Heart left ventricle (tissue), 16 donors: ENCODE measurements around the gene EFCC1. TPM values are rescaled to one million over a fixed set of nuclear protein-coding genes. Genes with fewer than 3 reads are reported as not detected.
"Not testable (repeated sequence)": the region's sequence is repeated elsewhere in the genome, so short reads cannot be mapped to it uniquely, and the experiment has no call there.

ENCODE experiments used
- ATAC-seq, 4 donors: fragments of 200-7000 bp; cut with Tn5 transposase; one replicate each; pipeline ENCODE4 v1.9.1; 2020 to 2022; ENCODE audit warnings: moderate library complexity in 4 of 4, mild to moderate bottlenecking in 3 of 4, moderate number of reproducible peaks in 1 of 4
- DNase-seq, 5 donors: peaks; one replicate each; pipeline ENCODE4 v3.0.0-alpha.2; 2020
- H3K27ac ChIP-seq, 12 donors: fragments of 200-600 bp; sonication (generic) in 4 of 12; one replicate each; pipeline versions ENCODE4 v1.5.0 to v1.8.0; 2016 to 2022; ENCODE audit warnings: mild to moderate bottlenecking in 2 of 12
- H3K27me3 ChIP-seq, 9 donors: fragments of 200-600 bp; sonication (generic) in 2 of 9; one replicate each; pipeline versions ENCODE4 v1.5.1 to v1.8.0; 2016 to 2022; ENCODE audit warnings: mild to moderate bottlenecking in 3 of 9
- H3K36me3 ChIP-seq, 9 donors: fragments of 200-600 bp; sonication (generic) in 2 of 9; one replicate each; pipeline versions ENCODE4 v1.5.0 to v1.8.0; 2018 to 2022; ENCODE audit warnings: mild to moderate bottlenecking in 2 of 9
- H3K4me1 ChIP-seq, 12 donors: fragments of 200-600 bp; sonication (generic) in 4 of 12; one replicate each; pipeline versions ENCODE4 v1.5.0 to v1.8.0; 2016 to 2022; ENCODE audit warnings: mild to moderate bottlenecking in 3 of 12
- H3K4me3 ChIP-seq, 12 donors: fragments of 200-600 bp; sonication (generic) in 4 of 12; one replicate each; pipeline versions ENCODE4 v1.5.0 to v1.8.0; 2017 to 2022; ENCODE audit warnings: mild to moderate bottlenecking in 9 of 12, moderate library complexity in 4 of 12
- H3K9me3 ChIP-seq, 12 donors: fragments of 200-600 bp; sonication (generic) in 4 of 12; one replicate each; pipeline versions ENCODE4 v1.5.0 to v1.8.0; 2016 to 2022; ENCODE audit warnings: mild to moderate bottlenecking in 1 of 12
- CTCF ChIP-seq, 12 donors: fragments of 200-600 bp; sonication (generic) in 4 of 12; IDR thresholded peaks; one replicate each; pipeline versions ENCODE4 v1.5.0 to v1.8.0; 2018 to 2022; ENCODE audit warnings: antibody characterized with exemption in 12 of 12, mild to moderate bottlenecking in 5 of 12
- POLR2A ChIP-seq, 2 donors: fragments of 450-650 bp; IDR thresholded peaks; one replicate each; pipeline ENCODE4 v1.6.1; 2017; ENCODE audit warnings: antibody characterized with exemption in 2 of 2, mild to moderate bottlenecking in 2 of 2, moderate library complexity in 2 of 2
- WGBS, 4 donors: extraction: QIAGEN DNeasy Blood & Tissue Kit in 2 of 4; methylation state at CpG; one replicate each; pipeline versions ENCODE4 v1.1.5 to v1.1.7; 2013 to 2018; 5-methylcytosine and 5-hydroxymethylcytosine counted together
- intact Hi-C, 10 donors: fragments of 100-400 bp; cut with DNase I; formaldehyde crosslinking; loops; one replicate each; pipeline versions ENCODE4 v1.11.1 to v1.14.2; 2022
- polyA plus RNA-seq, 2 donors: library from polyadenylated mRNA; stranded (reverse); fragments of 200-250 nt; gene quantifications; one replicate each; pipeline ENCODE4 v1.2.3, GENCODE V29; 2013
- total RNA-seq, 9 donors: library from RNA; depleted of rRNA in 2 of 9; stranded (reverse); fragments of >200 nt in 2 of 9; fragmentation: NEBNext Ultra II Directional in 3 of 9; extraction: Animal tissue kit (Norgen Biotek cat#: 25700) in 3 of 9; gene quantifications; one replicate each; pipeline versions ENCODE4 v1.1.0 to v1.2.4, GENCODE V29; 2016 to 2023
- donor health status: ischemic (EF 13 %, LVEDD 7.1; RV severe dilation, severe dysfunction).
- donor health status: healthy with polysubstance abuse.
- donor health status: DM: no; HTN: yes; CAD: no.
- donor health status: DM: no; HTN: no; CAD: no.
- donor health status: ischemic (EF 25% LVEDD 6.9; RV normal size, moderate dysfunction).
- donor health status: ischemic (EF 25% LVEDD 5.7; RV mildly dilated, moderate dysfunction).
- donor health status: healthy.
- donor health status: DM: yes; HTN: yes; CAD: no.
- donor health status: ischemic (EF 35%, LVEDD 5.7; RV mildly dilated, moderate dysfunction).
- donor health status: nonischemic (EF 11% LVEDD 7.7; RV severe dilation, severe dysfunction).
- donor health status: DM: yes; HTN: yes; CAD: no.
- donor health status: PGD.
- donor health status: ischemic (EF 29% LVEDD 5.4; RV normal size, mild dysfunction).
- donor health status: nonischemic (EF 23%, LVEDD 6.1; RV moderate dilation, normal function).

The EFCC1 gene
- total and polyA plus RNA-seq, 11 donors, result 0.60 to 2.5 (median 1.5) TPM

GRCh38 chr3:129068291-129068886 lies 67.3 kb downstream of the EFCC1 start:
- Histone ChIP-seq H3K9me3 (peaks cover 0 to 4% (median 0%) of the 10 kb centered on the region in 12 donors), H3K4me3 (peak overlapping the region in 11 of 12 donors; percentile 18 to 58 (median 45)), H3K36me3 (no peaks in the 10 kb centered on the region), H3K27me3 (no peaks in the 10 kb centered on the region), H3K4me1 (peaks cover 0 to 9% (median 3%) of the 10 kb centered on the region in 12 donors), H3K27ac (peak overlapping the region in 2 of 12 donors; percentile 4 to 47)
- peak in 3 of 5 donors; percentile 27 to 69 (median 32) for DNase-seq
- intact Hi-C loops, result no loop called here
- WGBS, 4 donors, result 3 to 20% (median 11%) methylated on average over 9 to 44 of the region's 44 CpGs
- TF ChIP-seq POLR2A (IDR thresholded peaks at IDR 0.05) (peak in 1 of 2 donors; percentile 14), CTCF (IDR thresholded peaks at IDR 0.05) (no peak)
- peak in 3 of 4 donors; percentile 36 to 57 (median 48) for ATAC-seq

GRCh38 chr3:129069313-129070085 lies 68.4 kb downstream of the EFCC1 start:
- H3K27ac ChIP-seq, H3K36me3 ChIP-seq, ATAC-seq, DNase-seq, intact Hi-C loops, H3K27me3 ChIP-seq, H3K9me3 ChIP-seq, H3K4me3 ChIP-seq, H3K4me1 ChIP-seq: not testable (repeated sequence)
- 73 to 84% (median 77%) methylated on average over 13 of the region's 13 CpGs for WGBS, 4 donors

GRCh38 chr3:129070086-129070885 lies 69.2 kb downstream of the EFCC1 start:
- WGBS, 4 donors, result 80 to 90% (median 84%) methylated on average over 8 of the region's 8 CpGs

GRCh38 chr3:129077222-129077621 lies 76.1 kb downstream of the EFCC1 start:
- H3K36me3 ChIP-seq, result no peaks in the 10 kb centered on the region
- intact Hi-C loops, result no loop called here
- WGBS, 4 donors, result 74 to 85% (median 81%) methylated on average over 7 of the region's 7 CpGs
- no peak overlapping the region for H3K4me3 ChIP-seq
- no peak for DNase-seq
- H3K27me3 ChIP-seq, result no peaks in the 10 kb centered on the region
- no peaks in the 10 kb centered on the region for H3K9me3 ChIP-seq
- no peak for ATAC-seq
- H3K4me1 ChIP-seq, result no peaks in the 10 kb centered on the region
- TF ChIP-seq POLR2A (IDR thresholded peaks at IDR 0.05) (no peak), CTCF (IDR thresholded peaks at IDR 0.05) (no peak)
- no peak overlapping the region for H3K27ac ChIP-seq

More at GRCh38 chr3:129070086-129070885, 69.2 kb downstream of the EFCC1 start:
- no peak for DNase-seq
- Histone ChIP-seq H3K36me3 (no peaks in the 10 kb centered on the region), H3K9me3 (peaks cover 0 to 4% (median 0%) of the 10 kb centered on the region in 12 donors), H3K4me3 (no peak overlapping the region), H3K27me3 (no peaks in the 10 kb centered on the region), H3K27ac (no peak overlapping the region), H3K4me1 (peaks cover 0 to 9% (median 3%) of the 10 kb centered on the region in 12 donors)
- no peak for ATAC-seq
- TF ChIP-seq CTCF (IDR thresholded peaks at IDR 0.05), result no peak
- no peak for TF ChIP-seq POLR2A (IDR thresholded peaks at IDR 0.05)
- intact Hi-C loops, result no loop called here
